Astrocyte of the spinal cord (primary cell): ENCODE data around the gene RNF215.

Experiments
- DNase-seq: peaks from one replicate; pipeline ENCODE4 v3.0.0; 2011; ENCODE audit warnings: low read depth, low spot score
- H3K4me3 ChIP-seq: 2 replicates; pipeline ENCODE4 v1.5.1; 2011; ENCODE audit warnings: low read depth, mild to moderate bottlenecking, low read length, moderate library complexity
- in situ Hi-C: cut with HindIII; loops from 2 replicates; pipeline ENCODE4 v1.10.0; 2017; ENCODE audit warnings: low sequenced_read_pairs
- TF ChIP-seq, protein P1 (sequence below): IDR thresholded peaks from 2 replicates; pipeline ENCODE4 v1.5.1; 2012; ENCODE audit warnings: low read depth, mild to moderate bottlenecking, low read length, inconsistent platforms

RNF215 gene

DNA sequence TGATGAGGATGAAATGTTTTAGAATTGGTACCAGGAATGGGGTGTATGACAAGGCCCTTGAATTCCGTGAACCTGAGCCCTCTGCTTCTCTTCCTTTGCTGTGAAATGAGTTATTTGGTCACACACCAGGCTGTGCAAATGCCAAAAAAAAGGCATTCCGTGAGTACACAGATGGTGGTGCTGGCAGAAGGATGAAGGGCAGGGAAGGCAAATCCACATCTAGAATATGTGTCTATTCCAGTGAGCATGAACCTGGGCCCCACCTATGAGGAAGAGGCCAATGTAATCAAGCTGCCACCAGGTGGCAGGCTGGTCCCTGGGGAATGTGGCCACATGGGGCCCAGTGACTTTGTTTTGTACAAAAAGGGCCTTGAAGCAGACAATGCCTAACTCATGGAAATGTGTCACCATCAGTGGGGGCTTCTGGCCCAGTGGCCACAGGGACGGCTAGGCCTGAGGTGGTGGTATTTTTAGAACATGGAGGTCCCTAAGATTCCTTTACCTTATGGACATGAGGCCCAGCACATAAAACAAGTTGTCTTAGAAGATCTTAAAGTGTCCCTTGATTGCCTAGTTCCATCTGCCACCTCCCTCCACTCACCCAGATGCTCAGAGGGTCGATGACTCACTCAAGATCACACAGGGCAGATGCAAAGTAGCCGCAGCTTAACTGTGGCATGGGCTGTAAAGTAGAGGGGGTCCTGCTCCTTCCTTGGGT lies 3.9 kb upstream of the RNF215 start:
- no peak overlapping the region for H3K4me3 ChIP-seq
- DNase-seq, result peak; percentile 80
- TF ChIP-seq, protein P1, sequence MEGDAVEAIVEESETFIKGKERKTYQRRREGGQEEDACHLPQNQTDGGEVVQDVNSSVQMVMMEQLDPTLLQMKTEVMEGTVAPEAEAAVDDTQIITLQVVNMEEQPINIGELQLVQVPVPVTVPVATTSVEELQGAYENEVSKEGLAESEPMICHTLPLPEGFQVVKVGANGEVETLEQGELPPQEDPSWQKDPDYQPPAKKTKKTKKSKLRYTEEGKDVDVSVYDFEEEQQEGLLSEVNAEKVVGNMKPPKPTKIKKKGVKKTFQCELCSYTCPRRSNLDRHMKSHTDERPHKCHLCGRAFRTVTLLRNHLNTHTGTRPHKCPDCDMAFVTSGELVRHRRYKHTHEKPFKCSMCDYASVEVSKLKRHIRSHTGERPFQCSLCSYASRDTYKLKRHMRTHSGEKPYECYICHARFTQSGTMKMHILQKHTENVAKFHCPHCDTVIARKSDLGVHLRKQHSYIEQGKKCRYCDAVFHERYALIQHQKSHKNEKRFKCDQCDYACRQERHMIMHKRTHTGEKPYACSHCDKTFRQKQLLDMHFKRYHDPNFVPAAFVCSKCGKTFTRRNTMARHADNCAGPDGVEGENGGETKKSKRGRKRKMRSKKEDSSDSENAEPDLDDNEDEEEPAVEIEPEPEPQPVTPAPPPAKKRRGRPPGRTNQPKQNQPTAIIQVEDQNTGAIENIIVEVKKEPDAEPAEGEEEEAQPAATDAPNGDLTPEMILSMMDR, result peak; percentile 79
- in situ Hi-C loops, result no loop called here

DNA sequence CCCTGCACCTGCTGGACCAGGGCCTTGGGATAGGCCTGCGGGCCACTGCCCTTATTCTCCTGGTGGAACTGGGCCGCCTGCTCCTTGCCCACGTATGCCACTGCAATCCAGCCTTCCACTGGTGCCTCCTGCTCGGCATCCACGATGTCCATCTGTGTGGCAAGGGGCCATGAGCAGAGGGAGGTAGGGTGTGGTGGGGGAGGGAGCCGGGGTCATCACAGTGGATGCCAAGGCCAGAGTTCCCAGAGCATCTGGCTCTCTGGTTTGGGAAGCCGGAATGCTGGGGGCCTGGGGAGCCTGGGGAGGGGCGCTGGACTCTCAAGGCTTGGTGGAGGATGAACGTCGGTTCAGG lies 627 bp downstream of the RNF215 start:
- no peak for DNase-seq
- in situ Hi-C loops, result no loop called here
- peak overlapping the region; percentile 56 for H3K4me3 ChIP-seq
- TF ChIP-seq, protein P1, result no peak

DNA sequence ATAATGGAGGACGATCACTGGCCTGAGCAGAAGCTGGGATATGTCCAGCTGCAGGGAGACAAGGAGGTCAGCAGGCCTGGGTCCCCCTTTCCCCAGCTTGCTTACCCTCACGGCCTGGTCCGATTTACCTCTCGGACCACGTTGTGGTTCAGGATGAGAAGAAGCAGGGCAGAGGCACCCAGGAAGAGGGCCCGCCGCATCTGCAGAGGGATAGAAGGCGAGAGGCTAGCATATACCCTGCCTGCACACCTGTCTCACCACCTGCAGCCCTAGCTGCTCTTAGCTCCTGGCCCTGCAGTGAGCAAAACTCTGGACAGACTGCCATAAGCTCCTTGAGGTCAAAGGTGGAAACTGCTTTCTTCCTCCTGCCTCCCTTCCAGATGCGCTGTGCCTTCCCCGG lies 1.3 kb downstream of the RNF215 start:
- no peak for DNase-seq
- in situ Hi-C loops, result no loop called here
- no peak overlapping the region for H3K4me3 ChIP-seq
- TF ChIP-seq, protein P1, result no peak

DNA sequence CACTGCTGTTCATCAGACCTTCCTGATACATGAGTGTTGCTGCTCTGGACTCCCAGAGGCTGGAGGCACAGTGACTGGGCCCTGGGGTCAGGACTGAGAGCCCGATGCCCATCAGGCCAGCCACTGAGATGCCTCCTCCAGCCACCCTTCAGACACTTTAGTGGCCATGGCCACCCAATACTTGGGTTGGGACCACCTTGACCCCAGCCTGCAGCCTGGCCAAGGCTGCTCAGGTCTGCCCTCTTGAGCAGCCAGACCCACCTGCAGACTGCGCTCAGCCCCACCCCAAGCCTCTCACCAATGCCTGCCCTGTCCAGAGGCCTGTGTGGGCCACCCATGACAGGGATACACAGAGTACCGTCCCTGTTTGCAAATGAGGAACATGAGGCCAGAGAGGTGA lies 4.2 kb downstream of the RNF215 start:
- DNase-seq, result no peak
- H3K4me3 ChIP-seq, result no peak overlapping the region
- TF ChIP-seq, protein P1, result no peak
- in situ Hi-C loops, result no loop called here

DNA sequence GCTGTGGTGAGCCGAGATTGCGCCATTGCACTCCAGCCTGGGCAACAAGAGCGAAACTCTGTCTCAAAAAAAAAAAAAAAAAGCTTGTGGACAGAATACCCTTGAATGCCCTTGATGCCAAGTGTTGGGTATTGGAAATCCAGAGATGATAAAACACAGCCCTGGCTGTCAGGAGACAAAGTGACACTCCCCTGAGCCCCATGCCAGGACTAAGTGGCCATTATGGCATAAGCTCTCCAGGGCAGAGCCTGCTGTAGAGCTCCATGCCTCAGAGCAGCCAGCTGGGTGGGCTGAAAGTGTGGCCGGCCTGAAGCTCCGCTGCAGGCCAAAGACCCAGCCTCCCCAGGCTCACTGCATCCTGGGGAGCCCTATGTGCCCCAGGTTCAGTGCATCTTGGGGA lies 4.9 kb downstream of the RNF215 start:
- in situ Hi-C loops, result no loop called here
- no peak for DNase-seq
- TF ChIP-seq, protein P1, result no peak
- no peak overlapping the region for H3K4me3 ChIP-seq

DNA sequence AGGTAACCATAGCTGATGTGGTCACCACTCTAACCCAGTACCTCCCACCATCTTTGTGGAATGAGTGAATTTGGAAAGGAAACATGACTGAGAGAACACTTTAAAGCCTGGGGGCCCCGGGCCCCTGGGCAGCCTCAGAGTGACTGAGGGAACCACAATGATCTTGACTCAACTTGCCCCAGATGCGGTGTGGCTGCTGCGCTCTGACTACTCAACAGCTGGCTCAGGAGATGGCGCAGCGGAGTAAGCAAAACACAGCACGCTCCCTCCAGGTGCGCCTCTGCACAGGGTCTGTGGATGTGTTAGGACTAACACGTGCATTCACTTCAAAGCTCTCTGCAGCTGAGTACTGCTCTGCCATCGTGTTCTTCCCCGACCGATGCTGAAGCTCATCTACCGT lies 5.9 kb downstream of the RNF215 start:
- DNase-seq, result no peak
- TF ChIP-seq, protein P1, result no peak
- no peak overlapping the region for H3K4me3 ChIP-seq

DNA sequence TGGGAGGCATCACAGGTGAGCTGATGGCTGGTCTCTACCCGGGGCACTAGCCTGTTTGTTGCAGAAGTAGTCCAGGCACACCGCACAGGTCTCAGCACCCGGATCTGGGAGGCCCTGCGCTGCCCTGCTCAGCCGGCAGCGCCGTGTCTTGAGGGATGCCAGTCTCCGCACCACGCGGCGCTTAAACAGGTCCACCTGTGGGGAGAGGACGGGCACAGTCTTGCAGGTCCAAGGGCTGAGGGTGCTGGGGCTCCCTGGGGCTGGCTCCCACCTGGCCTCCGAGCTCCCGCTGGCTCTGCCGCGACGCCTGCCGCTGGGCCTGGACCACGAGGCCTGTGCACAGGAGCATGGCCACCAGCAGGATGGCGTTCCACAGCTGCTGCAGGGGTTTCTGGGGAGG lies 7.2 kb downstream of the RNF215 start:
- TF ChIP-seq, protein P1, result no peak
- H3K4me3 ChIP-seq, result no peak overlapping the region
- no peak for DNase-seq
- in situ Hi-C loops, result no loop called here

More for the DNA sequence above, 5.9 kb downstream of the RNF215 start:
- in situ Hi-C loops, result no loop called here
